ENCODE measurements around the gene CRYBG1. TPM values are rescaled to one million over a fixed set of nuclear protein-coding genes. Genes with fewer than 3 reads are reported as not detected.

Gene CRYBG1
- total RNA-seq, 1 donor from 2014 or later, result 0.06 TPM

DNA sequence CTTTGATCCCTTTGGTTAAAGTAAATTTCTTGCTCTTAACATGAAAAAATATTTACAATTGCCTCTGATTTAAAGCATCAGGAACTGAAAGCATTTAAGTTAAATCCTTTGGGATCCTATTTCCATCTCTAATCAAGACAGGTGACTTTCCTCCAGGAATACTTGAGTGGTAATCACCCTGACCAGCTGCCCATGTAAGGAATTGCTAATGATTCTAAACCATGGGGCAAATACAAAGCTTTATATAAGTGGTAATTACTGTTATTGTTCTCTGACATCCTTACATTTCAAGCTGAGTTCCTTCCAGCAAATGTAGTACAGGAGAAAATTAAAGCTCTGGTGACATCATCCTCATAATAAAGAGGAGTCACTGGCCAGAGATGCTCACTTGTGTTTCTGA lies 100.6 kb downstream of the CRYBG1 start:
- H3K36me3 Mint-ChIP-seq, result no peaks in the 10 kb centered on the region
- no peaks in the 10 kb centered on the region for H3K9me3 Mint-ChIP-seq

GRCh38 chr6:106462923-106463557 lies 102.5 kb downstream of the CRYBG1 start:
- H3K27me3 ChIP-seq, result no peaks in the 10 kb centered on the region
- no peaks in the 10 kb centered on the region for H3K9me3 ChIP-seq (ENCODE audit: low read depth)
- no peak overlapping the region for H3K27ac ChIP-seq
- H3K4me2 ChIP-seq, result no peak overlapping the region
- no peak for DNase-seq (ENCODE audit: low spot score)
- no peak overlapping the region for H3K27ac Mint-ChIP-seq
- no peaks in the 10 kb centered on the region for H3K4me1 Mint-ChIP-seq
- H3K9ac ChIP-seq, result no peak overlapping the region
- H3K36me3 Mint-ChIP-seq, result no peaks in the 10 kb centered on the region
- no peak overlapping the region for H2AFZ ChIP-seq (replicated peaks)
- no peak overlapping the region for H3K4me3 Mint-ChIP-seq
- no peaks in the 10 kb centered on the region for H3K27me3 Mint-ChIP-seq (ENCODE audit: insufficient read depth, low read depth)
- no peaks in the 10 kb centered on the region for H3K79me2 ChIP-seq (ENCODE audit: low read depth)
- H3K4me3 ChIP-seq, result no peak overlapping the region
- no peaks in the 10 kb centered on the region for H3K36me3 ChIP-seq
- no peaks in the 10 kb centered on the region for H4K20me1 ChIP-seq (ENCODE audit: low read depth)
- H3F3A ChIP-seq (ENCODE audit: low read depth), result no peaks in the 10 kb centered on the region
- TF ChIP-seq, protein P1, sequence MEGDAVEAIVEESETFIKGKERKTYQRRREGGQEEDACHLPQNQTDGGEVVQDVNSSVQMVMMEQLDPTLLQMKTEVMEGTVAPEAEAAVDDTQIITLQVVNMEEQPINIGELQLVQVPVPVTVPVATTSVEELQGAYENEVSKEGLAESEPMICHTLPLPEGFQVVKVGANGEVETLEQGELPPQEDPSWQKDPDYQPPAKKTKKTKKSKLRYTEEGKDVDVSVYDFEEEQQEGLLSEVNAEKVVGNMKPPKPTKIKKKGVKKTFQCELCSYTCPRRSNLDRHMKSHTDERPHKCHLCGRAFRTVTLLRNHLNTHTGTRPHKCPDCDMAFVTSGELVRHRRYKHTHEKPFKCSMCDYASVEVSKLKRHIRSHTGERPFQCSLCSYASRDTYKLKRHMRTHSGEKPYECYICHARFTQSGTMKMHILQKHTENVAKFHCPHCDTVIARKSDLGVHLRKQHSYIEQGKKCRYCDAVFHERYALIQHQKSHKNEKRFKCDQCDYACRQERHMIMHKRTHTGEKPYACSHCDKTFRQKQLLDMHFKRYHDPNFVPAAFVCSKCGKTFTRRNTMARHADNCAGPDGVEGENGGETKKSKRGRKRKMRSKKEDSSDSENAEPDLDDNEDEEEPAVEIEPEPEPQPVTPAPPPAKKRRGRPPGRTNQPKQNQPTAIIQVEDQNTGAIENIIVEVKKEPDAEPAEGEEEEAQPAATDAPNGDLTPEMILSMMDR (IDR thresholded peaks at IDR 0.05), result no peak
- TF ChIP-seq EZH2 (IDR thresholded peaks at IDR 0.05) (no peak), EZH2phosphoT487 (IDR thresholded peaks at IDR 0.05) (no peak)
- no peaks in the 10 kb centered on the region for H3K4me1 ChIP-seq
- H3K9me3 Mint-ChIP-seq, result no peaks in the 10 kb centered on the region

More for the DNA sequence above, 100.6 kb downstream of the CRYBG1 start:
- no peaks in the 10 kb centered on the region for H3K4me1 ChIP-seq
- no peak overlapping the region for H3K4me3 ChIP-seq
- H3K27me3 ChIP-seq, result no peaks in the 10 kb centered on the region
- no peak overlapping the region for H3K27ac Mint-ChIP-seq
- H2AFZ ChIP-seq (replicated peaks), result no peak overlapping the region
- H3K27me3 Mint-ChIP-seq (ENCODE audit: insufficient read depth, low read depth), result no peaks in the 10 kb centered on the region
- H3F3A ChIP-seq (ENCODE audit: low read depth), result no peaks in the 10 kb centered on the region
- no peaks in the 10 kb centered on the region for H3K79me2 ChIP-seq (ENCODE audit: low read depth)
- no peak overlapping the region for H3K4me2 ChIP-seq
- no peak overlapping the region for H3K4me3 Mint-ChIP-seq
- no peaks in the 10 kb centered on the region for H3K36me3 ChIP-seq
- H4K20me1 ChIP-seq (ENCODE audit: low read depth), result no peaks in the 10 kb centered on the region
- no peaks in the 10 kb centered on the region for H3K4me1 Mint-ChIP-seq
- H3K9me3 ChIP-seq (ENCODE audit: low read depth), result no peaks in the 10 kb centered on the region
- no peak for TF ChIP-seq EZH2 (IDR thresholded peaks at IDR 0.05)
- TF ChIP-seq, protein P1 (IDR thresholded peaks at IDR 0.05), result no peak
- no peak for TF ChIP-seq EZH2phosphoT487 (IDR thresholded peaks at IDR 0.05)
- no peak overlapping the region for H3K27ac ChIP-seq
- no peak overlapping the region for H3K9ac ChIP-seq
- no peak for DNase-seq (ENCODE audit: low spot score)

- no peaks in the 10 kb centered on the region for H3K4me1 ChIP-seq
- no peak overlapping the region for H2AFZ ChIP-seq (replicated peaks)
- H3K9me3 ChIP-seq (ENCODE audit: low read depth), result no peaks in the 10 kb centered on the region
- no peak overlapping the region for H3K4me3 ChIP-seq
- Mint-ChIP-seq H3K4me3 (no peak overlapping the region), H3K27me3 (ENCODE audit: insufficient read depth, low read depth) (no peaks in the 10 kb centered on the region), H3K36me3 (no peaks in the 10 kb centered on the region), H3K27ac (no peak overlapping the region), H3K4me1 (no peaks in the 10 kb centered on the region), H3K9me3 (no peaks in the 10 kb centered on the region)
- TF ChIP-seq EZH2phosphoT487 (IDR thresholded peaks at IDR 0.05) (no peak), EZH2 (IDR thresholded peaks at IDR 0.05) (no peak)
- TF ChIP-seq, protein P1 (IDR thresholded peaks at IDR 0.05), result no peak
- no peak overlapping the region for H3K27ac ChIP-seq
- no peaks in the 10 kb centered on the region for H3F3A ChIP-seq (ENCODE audit: low read depth)
- no peaks in the 10 kb centered on the region for H3K27me3 ChIP-seq
- no peaks in the 10 kb centered on the region for H3K36me3 ChIP-seq
- no peaks in the 10 kb centered on the region for H3K79me2 ChIP-seq (ENCODE audit: low read depth)
- H3K9ac ChIP-seq, result no peak overlapping the region
- H4K20me1 ChIP-seq (ENCODE audit: low read depth), result no peaks in the 10 kb centered on the region
- DNase-seq (ENCODE audit: low spot score), result no peak
- no peak overlapping the region for H3K4me2 ChIP-seq
Observed at GRCh38 chr6:106466211-106466610, 105.7 kb downstream of the CRYBG1 start.

Measured in neural progenitor cell (in vitro differentiated cells).